NB4 (cell line): ENCODE measurements around the gene CCT3.
A peak's percentile ranks its signal among the peaks of the same experiment; 100 is the strongest.
"Not testable (repeated sequence)": the region's sequence is repeated elsewhere in the genome, so short reads cannot be mapped to it uniquely, and the experiment has no call there.

ENCODE experiments used
- DNase-seq: peaks from one replicate; pipeline ENCODE4 v3.0.0; 2010; ENCODE audit warnings: low read depth
- H3K4me3 ChIP-seq: one replicate; pipeline ENCODE4 v1.5.1; 2011; ENCODE audit warnings: mild to moderate bottlenecking, low read depth, low read length, moderate library complexity
- CTCF ChIP-seq: IDR thresholded peaks from one replicate; pipeline ENCODE4 v1.5.1; 2012; ENCODE audit warnings: low read depth, low read length
- MYC ChIP-seq: IDR thresholded peaks from 2 replicates; pipeline ENCODE4 v1.6.1; 2011; ENCODE audit warnings: low read depth, low read length
- POLR2A ChIP-seq: IDR thresholded peaks from 2 replicates; pipeline ENCODE4 v1.6.1; 2011; ENCODE audit warnings: mild to moderate bottlenecking; ENCODE audit not compliant: insufficient read length; ENCODE audit errors: extremely low read depth
- TF ChIP-seq, protein P1 (sequence below): IDR thresholded peaks from 2 replicates; pipeline ENCODE4 v1.6.1; 2011; ENCODE audit warnings: low read depth, low read length

The CCT3 gene

GRCh38 chr1:156371553-156372264, 33.6 kb upstream of the CCT3 start:
- DNase-seq: peak; percentile 64
- H3K4me3 ChIP-seq: no peak overlapping the region
- TF ChIP-seq, protein P1, sequence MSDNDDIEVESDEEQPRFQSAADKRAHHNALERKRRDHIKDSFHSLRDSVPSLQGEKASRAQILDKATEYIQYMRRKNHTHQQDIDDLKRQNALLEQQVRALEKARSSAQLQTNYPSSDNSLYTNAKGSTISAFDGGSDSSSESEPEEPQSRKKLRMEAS: no peak
- no peak for TF ChIP-seq MYC
- no peak for TF ChIP-seq CTCF
- no peak for TF ChIP-seq POLR2A

DNA sequence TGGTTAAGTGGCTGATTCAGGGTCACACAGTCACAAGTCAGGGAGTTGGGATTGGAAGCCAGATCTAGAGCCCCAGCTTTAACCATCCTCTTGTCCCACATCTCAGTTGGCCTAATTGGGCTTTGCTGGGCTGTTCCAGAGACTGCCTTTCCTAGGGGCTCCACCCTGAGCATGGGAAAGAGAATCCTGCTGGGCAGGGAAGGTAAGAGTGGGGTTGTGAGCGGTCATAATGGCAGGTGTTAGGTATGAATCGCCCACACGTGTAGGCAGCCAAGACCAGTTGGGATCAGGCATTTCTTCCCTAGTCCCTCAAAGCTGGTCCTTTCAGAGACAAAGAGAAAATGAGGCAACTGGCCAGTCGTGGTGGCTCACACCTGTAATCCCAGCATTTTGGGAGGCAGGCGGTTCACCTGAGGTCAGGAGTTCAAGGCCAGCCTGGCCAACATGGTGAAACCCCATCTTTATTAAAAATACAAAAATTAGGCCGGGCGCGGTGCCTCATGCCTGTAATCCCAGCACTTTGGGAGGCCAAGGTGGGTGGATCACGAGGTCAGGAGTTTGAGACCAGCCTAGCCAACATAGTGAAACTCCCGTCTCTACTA, 31.7 kb upstream of the CCT3 start:
- H3K4me3 ChIP-seq, DNase-seq: not testable (repeated sequence)

DNA sequence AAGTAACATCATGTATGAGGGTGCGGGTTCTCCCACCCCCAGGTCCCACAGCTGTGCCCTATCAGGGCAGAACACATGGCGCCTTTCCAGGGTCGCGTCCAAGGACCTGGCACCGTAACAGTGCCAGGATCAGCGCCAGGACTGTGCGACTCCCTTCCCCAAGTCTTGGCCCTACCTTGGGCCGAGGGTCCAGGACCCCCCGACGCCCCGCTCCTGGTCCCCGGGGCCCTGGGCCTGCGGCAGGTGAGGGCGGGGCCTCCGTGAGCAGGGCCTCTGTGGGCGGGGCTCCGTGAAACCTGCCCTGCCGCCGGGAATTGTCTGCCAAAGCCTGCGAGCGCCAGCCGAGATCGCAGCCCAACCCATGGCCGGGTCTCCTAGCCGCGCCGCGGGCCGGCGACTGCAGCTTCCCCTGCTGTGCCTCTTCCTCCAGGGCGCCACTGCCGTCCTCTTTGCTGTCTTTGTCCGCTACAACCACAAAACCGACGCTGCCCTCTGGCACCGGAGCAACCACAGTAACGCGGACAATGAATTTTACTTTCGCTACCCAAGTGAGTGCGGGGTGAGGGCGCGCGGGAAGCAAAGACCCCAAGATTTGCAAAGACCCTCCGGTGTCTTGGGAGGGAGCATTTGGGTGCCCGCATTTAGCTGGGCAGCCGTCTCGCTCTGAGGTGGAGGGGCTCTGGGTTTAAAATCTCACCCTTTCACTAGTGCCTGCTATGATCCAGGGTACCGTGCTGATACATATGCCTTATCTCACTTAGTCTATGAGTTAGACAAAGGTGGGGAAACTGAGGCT, 31.0 kb upstream of the CCT3 start, which contains the start of gene RHBG:
Gene RHBG (plus strand): TSS at position 323 of the 796 bp plus-strand sequence. CDS start 39 bp downstream, at position 362.
- TF ChIP-seq, protein P1: no peak
- TF ChIP-seq CTCF: no peak
- no peak for TF ChIP-seq POLR2A
- no peak for TF ChIP-seq MYC
- H3K4me3 ChIP-seq: no peak within 1 kb of the TSS
- DNase-seq: peak; percentile 54

DNA sequence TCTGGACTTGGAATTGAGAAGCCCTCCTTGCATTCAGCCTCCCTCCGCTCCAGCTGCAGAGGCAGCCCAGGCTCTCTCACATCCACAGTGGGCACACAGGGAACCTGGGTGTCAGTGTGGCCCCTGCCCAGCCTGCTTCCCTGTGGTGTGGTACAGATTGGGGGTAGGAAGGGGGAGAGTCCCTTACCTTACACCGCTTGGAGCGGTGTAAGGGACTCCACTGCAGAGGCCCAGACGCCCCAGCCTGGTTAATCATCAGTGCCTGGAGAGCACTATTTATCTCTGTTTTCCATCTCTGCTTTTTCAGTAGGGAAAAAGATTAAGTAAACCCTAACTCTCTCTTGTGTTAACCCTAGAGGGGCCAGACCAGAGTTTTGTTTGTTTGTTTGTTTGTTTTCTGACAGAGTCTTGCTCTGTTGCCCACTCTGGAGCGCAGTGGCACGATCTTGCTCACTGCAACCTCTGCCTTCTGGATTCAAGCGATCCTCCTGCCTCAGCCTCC, 30.1 kb upstream of the CCT3 start:
- DNase-seq: no peak
- H3K4me3 ChIP-seq: no peak overlapping the region
- TF ChIP-seq, protein P1: no peak
- TF ChIP-seq CTCF (no peak), MYC (no peak), POLR2A (no peak)

GRCh38 chr1:156367383-156368156, 29.5 kb upstream of the CCT3 start:
- TF ChIP-seq, protein P1: no peak
- no peak for TF ChIP-seq POLR2A
- no peak for TF ChIP-seq MYC
- no peak for TF ChIP-seq CTCF
- no peak overlapping the region for H3K4me3 ChIP-seq
- DNase-seq: no peak
